Measurements from ENCODE around the gene TBL1Y. TPM values are rescaled to one million over a fixed set of nuclear protein-coding genes. Genes with fewer than 3 reads are reported as not detected.

Gene TBL1Y
- total RNA-seq, 1 donor from 2014 or later: 1.9 TPM

GRCh38 chrY:7125136-7126056 lies 214.9 kb downstream of the TBL1Y start:
- DNase-seq (no peak), ATAC-seq (no peak)
- no peaks in the 10 kb centered on the region for H3K4me1 ChIP-seq

GRCh38 chrY:7128211-7128610 lies 217.7 kb downstream of the TBL1Y start:
- DNase-seq (no peak), ATAC-seq (no peak)
- Histone ChIP-seq H3K9me3 (no peaks in the 10 kb centered on the region), H3K36me3 (no peaks in the 10 kb centered on the region), H3K4me3 (no peak overlapping the region), H3K4me1 (no peaks in the 10 kb centered on the region), H3K27ac (no peak overlapping the region), H3K27me3 (ENCODE audit: low read depth) (no peaks in the 10 kb centered on the region)
- TF ChIP-seq CTCF (IDR thresholded peaks at IDR 0.05): no peak
- intact Hi-C loops (cut with DNase I): no loop called here

More at GRCh38 chrY:7125136-7126056, 214.9 kb downstream of the TBL1Y start:
- TF ChIP-seq CTCF (IDR thresholded peaks at IDR 0.05): no peak
- Histone ChIP-seq H3K36me3 (no peaks in the 10 kb centered on the region), H3K9me3 (no peaks in the 10 kb centered on the region), H3K27me3 (ENCODE audit: low read depth) (no peaks in the 10 kb centered on the region), H3K27ac (no peak overlapping the region), H3K4me3 (no peak overlapping the region)
- intact Hi-C loops (cut with DNase I): no loop called here

Other genes with a start within 250 kb of the TBL1Y start
- not detected for gene AMELY, start 1.1 kb downstream of the TBL1Y start, total RNA-seq